GM10266 (cell line): Measurements from ENCODE around the gene TNFRSF19.

ENCODE experiments used
- DNase-seq: peaks from one replicate; pipeline ENCODE4 v3.0.0; 2012; ENCODE audit errors: extremely low spot score
- TF ChIP-seq, protein P1 (sequence below): IDR thresholded peaks from 2 replicates; pipeline ENCODE4 v1.5.1; 2012; ENCODE audit warnings: mild to moderate bottlenecking, low read depth; ENCODE audit not compliant: control insufficient read depth, insufficient read depth; ENCODE audit errors: missing control alignments

The TNFRSF19 gene

DNA sequence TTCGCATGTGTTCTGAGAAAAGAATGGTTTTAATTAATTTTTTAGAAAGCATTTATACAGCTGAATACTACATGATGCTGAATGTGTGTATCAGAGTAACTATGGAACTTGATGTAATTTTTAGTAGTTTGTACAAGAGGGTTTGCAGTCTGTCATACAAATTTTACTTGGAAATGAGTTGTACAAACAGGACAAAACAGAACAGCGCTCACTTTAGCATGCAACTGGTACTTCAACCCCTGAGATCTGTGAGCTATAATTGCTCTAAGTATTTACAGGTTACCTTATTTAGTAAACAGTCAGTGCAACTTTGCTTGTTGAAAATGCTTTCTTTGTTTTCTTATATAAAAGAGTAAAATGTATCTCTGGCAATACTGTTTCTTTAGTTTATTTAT is 706 bp downstream of the TNFRSF19 start:
- DNase-seq, result no peak
- TF ChIP-seq, protein P1, sequence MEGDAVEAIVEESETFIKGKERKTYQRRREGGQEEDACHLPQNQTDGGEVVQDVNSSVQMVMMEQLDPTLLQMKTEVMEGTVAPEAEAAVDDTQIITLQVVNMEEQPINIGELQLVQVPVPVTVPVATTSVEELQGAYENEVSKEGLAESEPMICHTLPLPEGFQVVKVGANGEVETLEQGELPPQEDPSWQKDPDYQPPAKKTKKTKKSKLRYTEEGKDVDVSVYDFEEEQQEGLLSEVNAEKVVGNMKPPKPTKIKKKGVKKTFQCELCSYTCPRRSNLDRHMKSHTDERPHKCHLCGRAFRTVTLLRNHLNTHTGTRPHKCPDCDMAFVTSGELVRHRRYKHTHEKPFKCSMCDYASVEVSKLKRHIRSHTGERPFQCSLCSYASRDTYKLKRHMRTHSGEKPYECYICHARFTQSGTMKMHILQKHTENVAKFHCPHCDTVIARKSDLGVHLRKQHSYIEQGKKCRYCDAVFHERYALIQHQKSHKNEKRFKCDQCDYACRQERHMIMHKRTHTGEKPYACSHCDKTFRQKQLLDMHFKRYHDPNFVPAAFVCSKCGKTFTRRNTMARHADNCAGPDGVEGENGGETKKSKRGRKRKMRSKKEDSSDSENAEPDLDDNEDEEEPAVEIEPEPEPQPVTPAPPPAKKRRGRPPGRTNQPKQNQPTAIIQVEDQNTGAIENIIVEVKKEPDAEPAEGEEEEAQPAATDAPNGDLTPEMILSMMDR, result no peak

DNA sequence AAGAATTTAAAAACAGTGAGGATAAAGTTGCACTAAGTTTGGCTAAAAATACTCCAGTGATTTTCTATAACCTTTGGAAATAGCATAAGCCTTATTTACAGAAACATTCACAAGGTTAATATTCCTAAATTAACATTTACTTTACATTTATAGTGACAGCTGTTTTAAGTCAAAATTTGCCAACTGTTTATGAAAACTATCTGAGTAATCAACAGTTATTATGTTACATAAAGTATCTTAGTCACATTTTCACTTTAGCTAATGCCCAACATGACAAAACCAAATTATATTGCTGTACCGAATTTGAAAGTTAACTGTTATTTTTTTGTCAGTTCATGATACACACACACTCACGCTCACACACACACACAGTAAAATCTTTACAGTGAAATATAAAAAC is 1.2 kb downstream of the TNFRSF19 start:
- no peak for DNase-seq

DNA sequence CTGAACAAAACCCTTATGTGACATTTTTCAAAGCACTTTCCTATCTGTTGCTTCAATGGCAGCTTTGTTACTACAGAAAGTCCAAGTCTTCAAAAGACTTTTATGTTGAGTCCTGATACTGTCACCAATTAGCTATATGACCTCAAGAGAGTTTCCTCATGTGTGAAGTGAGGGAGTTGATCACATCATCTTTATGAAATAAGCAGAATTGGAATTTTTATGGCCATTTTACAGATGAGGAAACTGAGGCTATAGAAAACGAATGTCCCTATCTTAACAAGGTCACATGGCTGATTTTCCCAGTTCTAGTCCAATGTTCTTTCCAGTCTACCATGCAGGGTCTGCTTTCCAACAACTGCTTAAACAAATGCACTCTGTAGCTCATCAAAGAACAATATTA is 2.6 kb downstream of the TNFRSF19 start:
- TF ChIP-seq, protein P1, result no peak

More for the DNA sequence above, 1.2 kb downstream of the TNFRSF19 start:
- TF ChIP-seq, protein P1, result no peak

DNA sequence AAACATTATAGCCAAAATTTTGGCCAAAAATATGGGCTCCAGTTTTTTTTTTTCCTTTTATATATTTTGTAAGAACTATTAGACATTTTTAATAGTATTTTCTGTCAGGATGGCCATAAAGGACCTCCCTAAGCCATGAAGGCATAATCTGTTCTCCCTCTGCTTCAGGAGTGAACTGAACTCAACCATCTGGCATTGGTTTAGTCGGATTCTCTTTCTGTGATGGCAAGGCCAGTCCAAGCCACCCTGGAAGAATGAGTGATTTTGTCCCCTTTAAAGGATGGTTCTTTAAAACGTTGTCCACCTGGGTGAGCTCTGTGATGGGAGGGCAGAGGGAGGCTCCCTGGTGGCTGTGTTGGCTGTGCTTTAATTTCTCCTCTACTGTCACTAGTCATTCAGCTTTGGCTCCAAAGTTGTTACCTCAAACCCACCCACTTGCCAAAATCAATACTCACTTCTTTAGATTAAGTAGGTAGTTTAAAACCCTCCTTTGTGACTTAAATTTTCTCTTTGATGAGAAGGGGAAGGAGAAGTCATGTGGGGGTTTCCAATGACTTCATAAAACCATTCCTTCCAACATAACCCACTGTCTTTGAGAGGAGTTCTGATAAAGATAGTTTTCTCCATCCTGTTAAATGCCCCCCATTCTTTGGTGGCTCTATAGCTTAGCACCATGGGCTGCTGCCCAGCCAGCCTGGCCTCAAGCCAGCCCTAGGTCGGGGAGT is 4.4 kb downstream of the TNFRSF19 start:
- TF ChIP-seq, protein P1, result no peak

More for the DNA sequence above, 2.6 kb downstream of the TNFRSF19 start:
- no peak for DNase-seq

DNA sequence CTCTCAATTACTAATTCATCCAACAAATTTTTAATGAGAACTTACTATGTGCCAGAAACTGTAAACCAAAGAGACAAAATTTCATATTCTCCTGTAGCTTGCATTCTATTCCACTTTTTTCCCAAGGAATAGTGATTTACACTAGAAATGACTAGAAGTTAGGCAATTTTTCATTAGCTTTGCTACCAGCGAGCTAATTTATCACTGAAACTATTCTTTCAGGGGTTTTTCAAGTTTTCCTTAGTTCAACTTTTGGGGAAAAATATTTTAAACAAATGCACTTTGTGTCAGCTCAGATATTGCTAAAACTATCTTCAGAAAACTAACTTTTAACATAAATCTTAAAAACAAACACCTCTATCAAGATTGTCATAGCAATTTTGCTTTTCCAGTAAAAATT is 5.4 kb downstream of the TNFRSF19 start:
- TF ChIP-seq, protein P1, result no peak
- DNase-seq, result no peak

More for the DNA sequence above, 4.4 kb downstream of the TNFRSF19 start:
- DNase-seq, result no peak

DNA sequence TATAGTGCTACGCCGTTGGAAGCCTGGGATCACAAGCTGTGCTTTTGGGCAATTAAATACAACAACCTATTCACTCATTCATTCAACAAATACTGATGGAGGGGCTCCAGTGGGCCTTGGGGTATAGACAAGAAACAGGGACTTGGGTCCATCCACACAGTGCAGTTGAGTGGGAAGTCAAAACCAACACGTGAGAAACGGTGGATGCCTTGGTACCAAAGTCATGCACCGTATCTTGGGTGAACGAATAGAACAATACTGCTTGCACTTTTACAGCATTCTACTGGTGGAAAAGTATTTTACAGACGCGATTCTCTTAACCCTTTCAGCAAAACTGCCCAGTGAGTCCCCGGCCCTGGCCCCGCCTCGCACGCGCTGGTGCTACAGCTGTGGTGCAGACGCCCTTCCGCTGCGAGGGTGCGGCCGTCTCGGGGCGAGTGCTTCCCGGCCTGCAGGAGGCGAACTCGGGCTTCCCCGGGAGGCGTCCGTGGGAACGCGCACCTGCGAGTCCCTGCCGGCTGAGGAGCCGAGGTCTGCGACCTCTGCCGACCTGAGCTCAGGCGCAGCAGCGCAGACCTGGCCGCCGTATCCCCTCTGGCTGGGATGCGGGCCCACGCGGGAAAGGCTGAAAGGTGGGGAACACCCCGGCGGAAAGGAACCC is 8.3 kb downstream of the TNFRSF19 start:
- peak; percentile 65 for DNase-seq
- TF ChIP-seq, protein P1, result peak; percentile 84
